NK-92 treated with Interleukin-12 subunit alpha and Interleukin-12 subunit beta, amount 100 ng/mL, for 24 hours (cell line): Measurements from ENCODE around the gene DHX8.
"Not testable (repeated sequence)": the region's sequence is repeated elsewhere in the genome, so short reads cannot be mapped to it uniquely, and the experiment has no call there.

Source experiments
- DNase-seq: peaks from one replicate; lab custom pipeline; 2025; lab: John Stamatoyannopoulos, UW

Gene DHX8

GRCh38 chr17:43462569-43462968 lies 21.2 kb upstream of the DHX8 start:
- not testable (repeated sequence) for DNase-seq

DNA sequence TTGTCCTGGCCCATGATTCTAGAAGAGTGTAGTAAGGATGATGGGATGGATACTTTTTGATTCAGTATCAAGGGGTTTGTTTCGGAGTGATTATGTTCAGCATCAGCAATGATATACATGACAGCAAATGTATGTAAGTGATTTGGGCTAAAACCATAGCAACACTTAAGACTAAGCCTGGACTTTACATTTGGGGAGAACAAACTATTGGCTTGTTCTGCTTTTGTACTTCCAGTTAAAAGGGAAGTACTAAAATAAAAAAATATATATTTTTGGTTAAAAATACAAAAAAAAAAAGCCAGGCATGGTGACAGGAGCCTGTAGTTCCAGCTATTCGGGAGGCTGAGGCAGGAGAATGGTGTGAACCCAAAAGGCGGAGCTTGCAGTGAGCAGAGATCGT lies 20.5 kb upstream of the DHX8 start:
- DNase-seq, result no peak

GRCh38 chr17:43464046-43464445 lies 19.7 kb upstream of the DHX8 start:
- DNase-seq, result no peak

- DNase-seq, result no peak
Measured at GRCh38 chr17:43465049-43465448, 18.7 kb upstream of the DHX8 start.

GRCh38 chr17:43467981-43468581 lies 15.7 kb upstream of the DHX8 start:
- DNase-seq, result no peak

DNA sequence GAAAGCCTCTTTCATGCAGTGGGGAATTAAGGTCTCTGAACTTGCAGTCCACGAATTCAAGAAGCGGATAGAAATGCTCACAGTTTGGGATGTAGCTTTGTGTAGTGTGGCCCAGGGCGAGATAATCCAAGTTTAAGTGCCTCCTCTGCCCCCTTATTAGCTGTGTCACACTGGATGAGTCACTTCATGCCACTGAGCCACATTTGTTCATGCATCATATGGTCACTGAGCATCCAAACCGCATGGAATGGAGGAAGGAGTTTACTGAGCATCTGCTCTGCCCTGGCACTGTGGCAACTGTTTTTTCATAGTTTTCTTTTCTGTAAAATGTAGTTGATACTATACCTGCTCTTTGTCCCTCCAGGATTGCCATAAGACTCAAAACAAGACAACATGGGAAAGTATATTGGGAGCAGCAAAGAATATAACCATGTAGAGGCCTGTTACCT lies 15.1 kb upstream of the DHX8 start:
- DNase-seq, result no peak

- no peak for DNase-seq
Measured at GRCh38 chr17:43469145-43469544, 14.6 kb upstream of the DHX8 start.

- no peak for DNase-seq
Measured at GRCh38 chr17:43471585-43472160, 12.1 kb upstream of the DHX8 start.

GRCh38 chr17:43475494-43476089 lies 8.2 kb upstream of the DHX8 start:
- DNase-seq, result no peak

DNA sequence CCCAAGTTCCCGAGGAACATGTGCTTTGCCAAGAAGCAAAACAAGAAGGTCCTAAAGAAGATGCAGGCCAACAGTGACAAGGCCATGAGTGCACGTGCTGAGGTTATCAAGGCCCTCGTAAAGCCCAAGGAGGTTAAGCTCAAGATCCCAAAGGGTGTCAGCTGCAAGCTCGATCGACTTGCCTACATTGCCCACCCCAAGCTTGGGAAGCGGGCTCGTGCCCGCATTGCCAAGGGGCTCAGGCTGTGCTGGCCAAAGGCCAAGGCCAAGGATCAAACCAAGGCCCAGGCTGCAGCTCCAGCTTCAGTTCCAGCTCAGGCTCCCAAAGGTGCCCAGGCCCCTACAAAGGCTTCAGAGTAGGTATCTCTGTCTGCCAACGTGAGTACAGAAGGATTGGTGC lies 7.5 kb upstream of the DHX8 start:
- DNase-seq, result not testable (repeated sequence)

- no peak for DNase-seq
Measured at GRCh38 chr17:43477832-43478634, 5.7 kb upstream of the DHX8 start.

- DNase-seq, result no peak
Measured at GRCh38 chr17:43479948-43480347, 3.8 kb upstream of the DHX8 start.

DNA sequence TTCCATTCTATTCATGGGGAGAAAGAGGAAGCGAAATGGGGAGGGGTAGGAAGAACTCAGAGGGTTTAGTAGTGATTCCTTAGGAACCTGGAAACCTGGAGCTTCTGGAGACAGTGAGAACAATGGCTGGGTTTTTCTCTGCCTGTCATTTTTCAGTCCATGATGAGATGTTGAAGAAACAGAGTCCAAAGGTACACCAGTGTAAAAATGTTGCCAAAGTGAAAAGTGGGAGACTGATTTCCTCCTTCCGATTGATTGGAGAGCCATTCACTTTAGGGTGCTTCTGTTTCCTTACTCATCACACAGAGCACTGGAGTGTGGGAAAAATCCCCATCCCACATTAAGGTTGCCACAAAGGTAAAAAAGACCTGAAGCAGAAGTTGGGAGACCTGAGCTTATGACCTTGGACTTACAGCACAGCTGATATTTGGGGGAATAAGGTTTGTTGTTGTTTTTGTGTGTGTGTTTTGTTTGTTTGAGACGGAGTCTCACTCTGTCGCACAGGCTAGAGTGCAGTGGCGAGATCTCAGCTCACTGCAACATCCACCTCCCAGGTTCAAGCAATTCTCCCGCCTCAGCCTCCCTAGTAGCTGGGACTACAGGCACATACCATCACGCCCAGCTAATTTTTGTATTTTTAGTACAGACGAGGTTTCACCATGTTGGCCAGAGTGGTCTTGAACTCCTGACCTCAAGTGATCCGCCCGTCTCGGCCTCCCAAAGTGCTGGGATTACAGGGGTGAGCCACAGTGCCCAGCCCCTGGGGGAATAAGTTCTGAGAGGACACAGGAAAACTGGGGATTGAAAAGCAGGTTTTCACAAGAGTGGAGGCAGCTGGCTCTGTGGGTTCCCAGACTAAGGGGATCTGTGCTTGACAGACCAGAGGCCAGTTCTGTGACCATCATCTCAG lies 1.4 kb upstream of the DHX8 start:
- DNase-seq, result no peak

GRCh38 chr17:43490621-43491020 lies 6.8 kb downstream of the DHX8 start:
- no peak for DNase-seq

DNA sequence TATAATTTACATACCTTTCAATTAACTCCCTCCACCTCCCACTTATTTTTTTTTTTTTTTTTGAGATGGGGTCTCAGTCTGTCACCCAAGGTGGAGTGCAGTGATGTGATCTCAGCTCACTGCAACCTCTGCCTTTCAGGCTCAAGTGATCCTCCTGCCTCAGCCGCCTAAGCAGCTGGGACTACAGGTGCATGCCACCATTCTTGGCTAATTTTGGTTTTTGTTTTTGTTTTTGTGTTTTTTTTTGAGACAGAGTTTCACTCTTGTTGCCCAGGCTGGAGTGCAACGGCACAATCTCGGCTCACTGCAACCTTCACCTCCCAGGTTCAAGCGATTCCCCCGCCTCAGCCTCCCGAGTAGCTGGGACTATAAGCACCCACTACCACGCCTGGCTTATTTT lies 25.7 kb downstream of the DHX8 start:
- DNase-seq, result not testable (repeated sequence)

DNA sequence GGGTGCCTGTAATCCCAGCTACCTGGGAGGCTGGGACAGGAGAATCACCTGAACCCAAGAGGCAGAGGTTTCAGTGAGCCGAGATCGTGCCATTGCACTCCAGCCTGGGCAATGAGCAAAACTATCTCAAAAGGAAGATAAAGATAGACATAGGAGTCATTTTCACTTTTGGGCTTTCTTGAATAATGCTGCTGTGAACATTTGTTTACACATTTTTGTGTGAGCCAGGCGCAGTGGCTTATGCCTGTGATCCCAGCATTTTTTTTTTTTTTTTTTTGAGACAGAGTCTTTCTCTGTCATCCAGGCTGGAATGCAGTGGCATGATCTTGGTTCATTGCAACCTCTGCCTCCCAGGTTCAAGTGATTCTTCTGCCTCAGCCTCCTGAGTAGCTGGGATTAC lies 27.4 kb downstream of the DHX8 start:
- DNase-seq, result not testable (repeated sequence)

- DNase-seq, result no peak
Measured at GRCh38 chr17:43515656-43516055, 31.9 kb downstream of the DHX8 start.

DNA sequence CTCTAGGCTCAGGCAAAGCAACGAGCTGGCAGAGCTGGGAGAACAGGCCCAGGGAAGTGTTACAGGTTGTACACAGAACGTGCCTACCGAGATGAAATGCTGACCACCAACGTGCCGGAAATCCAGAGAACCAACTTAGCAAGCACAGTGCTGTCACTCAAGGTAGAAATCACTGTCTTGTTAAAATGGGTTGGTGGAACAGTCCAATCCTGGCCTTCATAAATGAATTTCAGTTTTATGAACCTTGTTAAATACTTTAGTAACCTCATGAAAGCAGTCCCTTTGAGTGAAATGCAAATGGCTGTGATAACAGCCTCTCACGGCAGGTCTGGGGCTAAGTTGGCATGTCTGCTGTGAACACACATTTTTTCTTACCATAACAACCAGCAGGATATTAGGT lies 33.4 kb downstream of the DHX8 start:
- no peak for DNase-seq

GRCh38 chr17:43517615-43518386 lies 34.0 kb downstream of the DHX8 start:
- no peak for DNase-seq

GRCh38 chr17:43521389-43521788 lies 37.6 kb downstream of the DHX8 start:
- no peak for DNase-seq

GRCh38 chr17:43524945-43525575 lies 41.3 kb downstream of the DHX8 start:
- no peak for DNase-seq
